WERI-Rb-1 (cell line): Measurements from ENCODE around the gene PDS5B.
"Not testable (repeated sequence)": the region's sequence is repeated elsewhere in the genome, so short reads cannot be mapped to it uniquely, and the experiment has no call there.

Experiments used
- DNase-seq: peaks from one replicate; pipeline ENCODE4 v3.0.0-alpha.2; 2020
- H3K27ac ChIP-seq: fragments of 250-450 bp; sonication (Bioruptor Pico); 2 replicates; pipeline ENCODE4 v1.5.1; 2020; ENCODE audit warnings: mild to moderate bottlenecking, moderate library complexity
- H3K27me3 ChIP-seq: fragments of 250-450 bp; sonication (Bioruptor Pico); 2 replicates; pipeline ENCODE4 v1.5.1; 2021; ENCODE audit warnings: mild to moderate bottlenecking, low read depth, moderate library complexity; ENCODE audit not compliant: insufficient read depth, severe bottlenecking
- H3K36me3 ChIP-seq: fragments of 250-450 bp; sonication (Bioruptor Pico); 2 replicates; pipeline ENCODE4 v1.5.1; 2020; ENCODE audit warnings: mild to moderate bottlenecking, moderate library complexity
- H3K4me3 ChIP-seq: 2 replicates; pipeline ENCODE4 v1.5.1; 2011; ENCODE audit warnings: low read depth, mild to moderate bottlenecking, control low read depth, low read length
- H3K9me3 ChIP-seq: fragments of 250-450 bp; sonication (Bioruptor Pico); 2 replicates; pipeline ENCODE4 v1.5.1; 2021; ENCODE audit warnings: mild to moderate bottlenecking, moderate library complexity; ENCODE audit not compliant: severe bottlenecking
- TF ChIP-seq, protein P1 (sequence below): IDR thresholded peaks from 2 replicates; pipeline ENCODE4 v1.5.1; 2011; ENCODE audit warnings: low read depth, mild to moderate bottlenecking, control low read depth, inconsistent platforms, low read length

PDS5B gene

DNA sequence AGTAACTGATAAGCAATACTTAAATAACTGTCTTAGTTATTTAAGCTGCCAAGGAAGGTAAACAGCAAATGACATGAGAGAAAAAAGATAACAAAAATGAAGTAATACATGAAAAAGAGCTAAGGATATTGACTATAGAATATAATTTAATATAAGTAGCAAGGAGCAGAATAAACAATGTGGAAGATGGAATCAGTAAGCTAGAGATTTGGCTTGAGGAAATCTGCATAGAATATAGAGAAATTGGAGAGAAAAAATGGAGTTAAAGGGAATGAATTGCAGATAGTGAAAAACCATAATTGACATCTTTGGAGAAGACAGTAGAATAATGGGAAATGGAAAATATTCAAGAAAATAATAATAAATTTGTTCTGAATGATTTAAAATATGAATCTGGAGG lies 127.1 kb downstream of the PDS5B start:
- Histone ChIP-seq H3K27ac (no peak overlapping the region), H3K9me3 (no peaks in the 10 kb centered on the region), H3K27me3 (no peaks in the 10 kb centered on the region), H3K36me3 (peaks cover 53% of the 10 kb centered on the region), H3K4me3 (no peak overlapping the region)
- TF ChIP-seq, protein P1, sequence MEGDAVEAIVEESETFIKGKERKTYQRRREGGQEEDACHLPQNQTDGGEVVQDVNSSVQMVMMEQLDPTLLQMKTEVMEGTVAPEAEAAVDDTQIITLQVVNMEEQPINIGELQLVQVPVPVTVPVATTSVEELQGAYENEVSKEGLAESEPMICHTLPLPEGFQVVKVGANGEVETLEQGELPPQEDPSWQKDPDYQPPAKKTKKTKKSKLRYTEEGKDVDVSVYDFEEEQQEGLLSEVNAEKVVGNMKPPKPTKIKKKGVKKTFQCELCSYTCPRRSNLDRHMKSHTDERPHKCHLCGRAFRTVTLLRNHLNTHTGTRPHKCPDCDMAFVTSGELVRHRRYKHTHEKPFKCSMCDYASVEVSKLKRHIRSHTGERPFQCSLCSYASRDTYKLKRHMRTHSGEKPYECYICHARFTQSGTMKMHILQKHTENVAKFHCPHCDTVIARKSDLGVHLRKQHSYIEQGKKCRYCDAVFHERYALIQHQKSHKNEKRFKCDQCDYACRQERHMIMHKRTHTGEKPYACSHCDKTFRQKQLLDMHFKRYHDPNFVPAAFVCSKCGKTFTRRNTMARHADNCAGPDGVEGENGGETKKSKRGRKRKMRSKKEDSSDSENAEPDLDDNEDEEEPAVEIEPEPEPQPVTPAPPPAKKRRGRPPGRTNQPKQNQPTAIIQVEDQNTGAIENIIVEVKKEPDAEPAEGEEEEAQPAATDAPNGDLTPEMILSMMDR, result no peak
- DNase-seq, result no peak

GRCh38 chr13:32716201-32716600 lies 129.9 kb downstream of the PDS5B start:
- H3K4me3 ChIP-seq, H3K27ac ChIP-seq, H3K9me3 ChIP-seq, H3K27me3 ChIP-seq, DNase-seq: not testable (repeated sequence)
- peaks cover 45% of the 10 kb centered on the region for H3K36me3 ChIP-seq

DNA sequence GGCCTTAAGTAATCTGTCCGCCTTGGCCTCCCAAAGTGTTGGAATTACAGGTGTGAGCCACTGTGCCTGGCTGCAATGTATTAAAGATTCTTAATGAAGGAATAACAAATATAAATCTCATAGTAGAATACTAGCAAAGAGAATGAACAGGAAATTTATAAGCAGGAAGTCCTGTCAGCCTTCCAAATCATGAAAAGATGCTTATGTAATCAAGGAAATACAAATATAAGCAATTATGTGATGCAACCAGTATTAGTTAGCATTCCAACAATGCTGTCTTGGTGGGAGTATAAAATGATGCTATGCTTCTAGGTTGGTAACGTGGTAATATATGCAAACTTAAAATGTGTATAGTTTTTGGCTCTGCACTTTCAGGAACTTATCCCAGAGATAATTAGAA lies 133.8 kb downstream of the PDS5B start:
- H3K27me3 ChIP-seq, result no peaks in the 10 kb centered on the region
- peaks cover 15% of the 10 kb centered on the region for H3K36me3 ChIP-seq
- no peak overlapping the region for H3K27ac ChIP-seq
- no peak overlapping the region for H3K4me3 ChIP-seq
- H3K9me3 ChIP-seq, result no peaks in the 10 kb centered on the region
- DNase-seq, result no peak
- TF ChIP-seq, protein P1, result no peak

DNA sequence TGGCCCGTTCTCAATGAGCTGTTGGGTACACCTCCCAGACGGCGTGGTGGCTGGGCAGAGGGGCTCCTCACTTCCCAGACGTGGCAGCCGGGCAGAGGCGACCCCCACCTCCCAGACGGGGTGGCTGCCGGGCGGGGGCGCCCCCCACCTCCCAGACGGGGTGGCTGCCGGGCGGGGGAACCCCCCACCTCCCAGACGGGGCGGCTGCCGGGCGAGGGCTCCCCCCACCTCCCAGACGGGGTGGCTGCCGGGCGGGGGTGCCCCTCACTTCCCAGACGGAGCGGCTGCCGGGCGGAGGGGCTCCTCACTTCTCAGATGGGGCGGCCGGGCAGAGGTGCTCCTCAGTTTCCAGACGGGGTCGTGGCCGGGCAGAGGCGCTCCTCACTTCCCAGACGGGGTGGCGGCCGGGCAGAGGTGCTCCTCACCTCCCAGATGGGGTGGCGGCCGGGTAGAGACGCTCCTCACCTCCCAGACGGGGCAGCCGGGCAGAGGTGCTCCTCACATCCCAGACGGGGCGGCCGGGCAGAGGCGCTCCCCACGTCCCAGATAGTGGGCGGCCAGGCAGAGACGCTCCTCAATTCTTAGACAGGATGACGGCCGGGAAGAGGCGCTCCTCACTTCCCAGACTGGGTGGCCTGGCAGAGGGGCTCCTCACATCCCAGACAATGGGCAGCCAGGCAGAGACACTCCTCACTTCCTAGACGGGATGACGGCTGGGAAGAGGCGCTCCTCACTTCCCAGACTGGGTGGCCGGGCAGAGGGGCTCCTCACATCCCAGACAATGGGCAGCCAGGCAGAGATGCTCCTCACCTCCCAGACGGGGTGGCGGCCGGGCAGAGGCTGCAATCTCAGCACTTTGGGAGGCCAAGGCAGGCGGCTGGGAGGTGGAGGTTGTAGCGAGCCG lies 135.1 kb downstream of the PDS5B start:
- H3K36me3 ChIP-seq, DNase-seq, H3K4me3 ChIP-seq, H3K9me3 ChIP-seq, H3K27ac ChIP-seq, H3K27me3 ChIP-seq: not testable (repeated sequence)

- TF ChIP-seq, protein P1, result no peak
- Histone ChIP-seq H3K4me3 (no peak overlapping the region), H3K36me3 (peaks cover 9% of the 10 kb centered on the region), H3K27ac (no peak overlapping the region), H3K9me3 (no peaks in the 10 kb centered on the region), H3K27me3 (no peaks in the 10 kb centered on the region)
- DNase-seq, result no peak
These were observed 136.1 kb downstream of the PDS5B start for GRCh38 chr13:32722340-32722739.

DNA sequence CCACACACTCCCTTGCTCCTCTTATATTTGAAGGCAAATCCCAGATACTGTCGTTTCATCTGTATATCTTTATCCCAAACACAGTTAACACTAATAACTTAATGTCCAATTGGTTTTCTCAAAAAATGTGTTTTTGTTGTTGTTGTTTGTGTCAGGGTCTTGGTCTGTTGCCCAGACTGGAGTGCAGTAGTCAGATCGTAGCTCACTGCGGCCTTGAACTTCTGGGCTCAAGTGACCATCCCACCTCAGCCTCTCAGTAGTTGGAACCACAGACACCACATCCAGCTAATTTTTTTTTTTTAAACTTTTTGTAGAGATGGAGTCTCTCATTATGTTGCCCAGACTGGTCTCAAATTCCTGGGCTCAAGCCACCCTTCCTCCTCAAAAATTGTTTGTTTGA lies 137.7 kb downstream of the PDS5B start:
- no peaks in the 10 kb centered on the region for H3K9me3 ChIP-seq
- no peak for DNase-seq
- TF ChIP-seq, protein P1, result no peak
- H3K36me3 ChIP-seq, result peaks cover 7% of the 10 kb centered on the region; the same call in 1 of the 2 replicates
- H3K27me3 ChIP-seq, result no peaks in the 10 kb centered on the region
- no peak overlapping the region for H3K27ac ChIP-seq
- no peak overlapping the region for H3K4me3 ChIP-seq
